HepG2 (cell line): ENCODE measurements around the gene TXN. TPM values are rescaled to one million over a fixed set of nuclear protein-coding genes. Genes with fewer than 3 reads are reported as not detected.

Source experiments
- AKAP8 ChIP-seq: sonication (generic); formaldehyde crosslinking; IDR thresholded peaks from 2 replicates; pipeline ENCODE4 v1.5.1; 2020; ENCODE audit warnings: mild to moderate bottlenecking, missing genetic modification reagents
- EED ChIP-seq: sonication (generic); formaldehyde crosslinking; IDR thresholded peaks from 2 replicates; pipeline ENCODE4 v1.5.0; 2020; ENCODE audit warnings: mild to moderate bottlenecking, missing genetic modification reagents
- ELF3 ChIP-seq: IDR thresholded peaks from 2 replicates; pipeline ENCODE4 v1.6.1; 2016; ENCODE audit warnings: missing genetic modification reagents, missing compliant biosample characterization
- ERF ChIP-seq: IDR thresholded peaks from 2 replicates; pipeline ENCODE4 v1.6.1; 2018; ENCODE audit warnings: missing biosample characterization, missing genetic modification reagents
- FOXP4 ChIP-seq: sonication (generic); formaldehyde crosslinking; IDR thresholded peaks from 2 replicates; pipeline ENCODE4 v1.4.0; 2020; ENCODE audit warnings: missing genetic modification reagents
- HHEX ChIP-seq: IDR thresholded peaks from 2 replicates; pipeline ENCODE4 v1.6.1; 2016; ENCODE audit warnings: control low read depth
- KLF16 ChIP-seq, 2 experiments: sonication (generic) in 1 of 2; formaldehyde crosslinking in 1 of 2; IDR thresholded peaks; 2 replicates each; pipeline versions ENCODE4 v1.6.1 to v1.8.0; 2016 to 2023; ENCODE audit warnings: missing genetic modification reagents in 2 of 2, missing compliant biosample characterization in 1 of 2
- TFAP4 ChIP-seq: sonication (generic); IDR thresholded peaks from 2 replicates; pipeline ENCODE4 v1.6.1; 2016; ENCODE audit warnings: low read depth, borderline replicate concordance
- ZBTB38 ChIP-seq: sonication (generic); formaldehyde crosslinking; IDR thresholded peaks from 2 replicates; pipeline ENCODE4 v1.5.1; 2020; ENCODE audit warnings: mild to moderate bottlenecking, missing genetic modification reagents
- ZNF33B ChIP-seq: sonication (generic); formaldehyde crosslinking; IDR thresholded peaks from 2 replicates; pipeline ENCODE4 v1.5.1; 2020; ENCODE audit warnings: mild to moderate bottlenecking, missing genetic modification reagents
- ZNF432 ChIP-seq: sonication (generic); formaldehyde crosslinking; IDR thresholded peaks from 2 replicates; pipeline ENCODE4 v1.5.0; 2020; ENCODE audit warnings: missing genetic modification reagents, mild to moderate bottlenecking, borderline replicate concordance
- ZNF691 ChIP-seq: sonication (generic); formaldehyde crosslinking; IDR thresholded peaks from 2 replicates; pipeline ENCODE4 v1.4.0; 2020; ENCODE audit warnings: missing genetic modification reagents, low read depth, mild to moderate bottlenecking, borderline replicate concordance
- ZNF710 ChIP-seq: sonication (generic); formaldehyde crosslinking; IDR thresholded peaks from 2 replicates; pipeline ENCODE4 v1.5.0; 2020; ENCODE audit warnings: mild to moderate bottlenecking, missing genetic modification reagents, borderline replicate concordance
- ZNF790 ChIP-seq: sonication (generic); formaldehyde crosslinking; IDR thresholded peaks from 2 replicates; pipeline ENCODE4 v1.8.0; 2022; ENCODE audit warnings: missing genetic modification reagents, mild to moderate bottlenecking, borderline replicate concordance
- ZNF839 ChIP-seq: sonication (generic); formaldehyde crosslinking; IDR thresholded peaks from 2 replicates; pipeline ENCODE4 v1.4.0; 2020; ENCODE audit warnings: missing genetic modification reagents, mild to moderate bottlenecking, borderline replicate concordance
- polyA plus RNA-seq, 8 experiments: library from polyadenylated mRNA; depleted of rRNA in 3 of 8; stranded (reverse) in 7 of 8; unstranded in 1 of 8; fragments of >200 nt; fragmentation: Illumina TruSeq in 4 of 8; extraction: Trizol in 4 of 8; gene quantifications; 2 replicates each; pipeline versions ENCODE4 v1.2.1 to v1.2.3, GENCODE V29; 2011 to 2016; ENCODE audit warnings: low read depth in 4 of 8, missing spikeins in 1 of 8, mixed read lengths in 1 of 8; ENCODE audit not compliant: insufficient read depth in 1 of 8
- total RNA-seq, 5 experiments: library from RNA; depleted of rRNA; stranded (reverse); fragments of >200 nt; fragmentation: Illumina TruSeq; extraction: Trizol; gene quantifications; 2 replicates each; pipeline ENCODE4 v1.2.3, GENCODE V29; 2016; ENCODE audit warnings: low read depth in 1 of 5
- TF ChIP-seq, protein P1 (sequence below): sonication (generic); formaldehyde crosslinking; IDR thresholded peaks from 2 replicates; pipeline ENCODE4 v1.8.1; 2023; ENCODE audit warnings: mild to moderate bottlenecking, missing genetic modification reagents
- TF ChIP-seq, protein P2 (sequence below): IDR thresholded peaks from 2 replicates; pipeline ENCODE4 v1.6.1; 2012; ENCODE audit warnings: low read length, improper control_type of control experiment

The TXN gene
- total and polyA plus RNA-seq, 2 of the 13 experiments (the other 11 are each of a cell fraction or from before 2014, with no cell fraction given) = 364 to 470 TPM

GRCh38 chr9:110197330-110198187 is 58.7 kb downstream of the TXN start (continued):
- TF ChIP-seq, protein P1, sequence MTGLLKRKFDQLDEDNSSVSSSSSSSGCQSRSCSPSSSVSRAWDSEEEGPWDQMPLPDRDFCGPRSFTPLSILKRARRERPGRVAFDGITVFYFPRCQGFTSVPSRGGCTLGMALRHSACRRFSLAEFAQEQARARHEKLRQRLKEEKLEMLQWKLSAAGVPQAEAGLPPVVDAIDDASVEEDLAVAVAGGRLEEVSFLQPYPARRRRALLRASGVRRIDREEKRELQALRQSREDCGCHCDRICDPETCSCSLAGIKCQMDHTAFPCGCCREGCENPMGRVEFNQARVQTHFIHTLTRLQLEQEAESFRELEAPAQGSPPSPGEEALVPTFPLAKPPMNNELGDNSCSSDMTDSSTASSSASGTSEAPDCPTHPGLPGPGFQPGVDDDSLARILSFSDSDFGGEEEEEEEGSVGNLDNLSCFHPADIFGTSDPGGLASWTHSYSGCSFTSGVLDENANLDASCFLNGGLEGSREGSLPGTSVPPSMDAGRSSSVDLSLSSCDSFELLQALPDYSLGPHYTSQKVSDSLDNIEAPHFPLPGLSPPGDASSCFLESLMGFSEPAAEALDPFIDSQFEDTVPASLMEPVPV (CRISPR knock-in tag) = no peak
- TF ChIP-seq TFAP4 (no peak), ZNF33B (CRISPR knock-in tag) (no peak), ZNF839 (CRISPR knock-in tag) (no peak), KLF16 (CRISPR knock-in tag; IDR thresholded peaks at IDR 0.05) (no peak), EED (no peak), HHEX (CRISPR knock-in tag) (no peak), ZNF790 (CRISPR knock-in tag) (no peak), ZNF691 (peak; percentile 56; the same call in 1 of the 2 replicates), ELF3 (peak; percentile 66; the same call in 1 of the 2 replicates), ZNF710 (CRISPR knock-in tag) (no peak), ZNF432 (CRISPR knock-in tag) (no peak), ERF (CRISPR knock-in tag) (no peak), ZBTB38 (CRISPR knock-in tag) (0 out of 2 replicates have a peak, but pooled peaks have one; percentile 11), FOXP4 (CRISPR knock-in tag) (peak; percentile 78), AKAP8 (CRISPR knock-in tag) (no peak)
- TF ChIP-seq, protein P2, sequence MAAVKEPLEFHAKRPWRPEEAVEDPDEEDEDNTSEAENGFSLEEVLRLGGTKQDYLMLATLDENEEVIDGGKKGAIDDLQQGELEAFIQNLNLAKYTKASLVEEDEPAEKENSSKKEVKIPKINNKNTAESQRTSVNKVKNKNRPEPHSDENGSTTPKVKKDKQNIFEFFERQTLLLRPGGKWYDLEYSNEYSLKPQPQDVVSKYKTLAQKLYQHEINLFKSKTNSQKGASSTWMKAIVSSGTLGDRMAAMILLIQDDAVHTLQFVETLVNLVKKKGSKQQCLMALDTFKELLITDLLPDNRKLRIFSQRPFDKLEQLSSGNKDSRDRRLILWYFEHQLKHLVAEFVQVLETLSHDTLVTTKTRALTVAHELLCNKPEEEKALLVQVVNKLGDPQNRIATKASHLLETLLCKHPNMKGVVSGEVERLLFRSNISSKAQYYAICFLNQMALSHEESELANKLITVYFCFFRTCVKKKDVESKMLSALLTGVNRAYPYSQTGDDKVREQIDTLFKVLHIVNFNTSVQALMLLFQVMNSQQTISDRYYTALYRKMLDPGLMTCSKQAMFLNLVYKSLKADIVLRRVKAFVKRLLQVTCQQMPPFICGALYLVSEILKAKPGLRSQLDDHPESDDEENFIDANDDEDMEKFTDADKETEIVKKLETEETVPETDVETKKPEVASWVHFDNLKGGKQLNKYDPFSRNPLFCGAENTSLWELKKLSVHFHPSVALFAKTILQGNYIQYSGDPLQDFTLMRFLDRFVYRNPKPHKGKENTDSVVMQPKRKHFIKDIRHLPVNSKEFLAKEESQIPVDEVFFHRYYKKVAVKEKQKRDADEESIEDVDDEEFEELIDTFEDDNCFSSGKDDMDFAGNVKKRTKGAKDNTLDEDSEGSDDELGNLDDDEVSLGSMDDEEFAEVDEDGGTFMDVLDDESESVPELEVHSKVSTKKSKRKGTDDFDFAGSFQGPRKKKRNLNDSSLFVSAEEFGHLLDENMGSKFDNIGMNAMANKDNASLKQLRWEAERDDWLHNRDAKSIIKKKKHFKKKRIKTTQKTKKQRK = no peak
